ENCODE measurements around the gene FOSL2.

GRCh38 chr2:28454016-28454930 lies 61.6 kb downstream of the FOSL2 start:
- TF ChIP-seq POLR2AphosphoS5 (IDR thresholded peaks at IDR 0.05) (peak in 2 of 3 donors; percentile 12 to 34), POLR2A (IDR thresholded peaks at IDR 0.05) (no peak)
